Measurements from ENCODE around the gene KIF3B. TPM values are rescaled to one million over a fixed set of nuclear protein-coding genes. Genes with fewer than 3 reads are reported as not detected.

Gene KIF3B
- total and polyA plus RNA-seq, 2 of the 13 experiments (the other 11 are each of a cell fraction or from before 2014, with no cell fraction given): 23.6 to 28.8 TPM

DNA sequence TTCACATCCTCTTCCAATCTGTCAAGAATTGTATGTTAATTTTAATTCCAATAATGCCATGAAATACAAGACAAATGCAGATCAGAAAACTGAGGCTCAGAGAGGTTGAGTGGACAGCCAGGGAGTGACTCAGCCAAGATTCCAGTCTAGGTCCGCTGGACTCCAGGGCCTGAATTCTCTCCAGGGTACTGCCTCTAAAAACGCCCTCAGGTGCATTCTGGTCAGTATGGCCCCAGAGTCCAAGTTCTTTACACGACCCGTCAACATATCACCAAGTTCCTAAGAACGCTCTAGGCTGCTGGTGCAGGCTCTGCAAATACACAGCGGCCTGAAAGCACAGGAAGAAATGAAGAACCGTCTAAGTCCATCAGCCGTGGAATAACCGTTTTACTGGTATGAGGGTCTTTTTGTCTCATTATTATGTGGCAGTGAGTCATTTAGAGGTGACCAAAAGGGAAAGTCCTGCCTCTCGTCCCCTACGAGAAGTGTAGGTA is 80.0 kb downstream of the KIF3B start:
- in situ Hi-C loops (cut with HindIII; ENCODE audit: extremely low pct_ligation_motif_present, low pct_unique_long_range_greater_than_20kb): no loop called here
- DNase-seq (ENCODE audit: low spot score): peak; percentile 76
- Histone ChIP-seq H3K9ac (ENCODE audit: insufficient read depth, low read depth, low read length) (peak overlapping the region; percentile 82), H3K9me3 (ENCODE audit: low read length) (no peaks in the 10 kb centered on the region), H3K4me2 (ENCODE audit: low read depth, low read length) (peak overlapping the region; percentile 90), H3K4me1 (ENCODE audit: insufficient read depth, low read length) (peaks cover 64% of the 10 kb centered on the region), H4K20me1 (ENCODE audit: insufficient read depth, low read length) (peaks cover 36% of the 10 kb centered on the region), H3K79me2 (ENCODE audit: insufficient read depth, low read length) (peaks cover 40% of the 10 kb centered on the region), H3K27me3 (ENCODE audit: control insufficient read depth in 1 of 2, insufficient read depth in 2 of 2, low read length in 2 of 2) (no peaks in the 10 kb centered on the region; a peak in 1 of 5 replicates), H2AFZ (ENCODE audit: low read length) (peak overlapping the region; percentile 91), H3K27ac (ENCODE audit: extremely low read length, insufficient read depth, low read length) (peak overlapping the region; percentile 85), H3K36me3 (replicated peaks in 1 of 2; ENCODE audit: control insufficient read depth in 1 of 2, insufficient read depth in 2 of 2, low read length in 2 of 2) (no peaks in the 10 kb centered on the region), H3K4me3 (replicated peaks in 1 of 3; ENCODE audit: insufficient read depth in 1 of 3, low read depth in 2 of 3, low read length in 3 of 3) (peak overlapping the region; percentile 67 to 95 (median 89))
- FAIRE-seq: peak; percentile 36
- POLR2A ChIA-PET: interaction anchor here (0.7 to 5.3 kb wide), 20 partner anchors 10 to 165 kb away, joined by 3 to 36 read pairs (median 5); no protein-coding TSS in a partner anchor
- CTCF ChIA-PET (ENCODE audit: low intra/inter-chr PET ratio, low total read pairs): no interaction called here
- WGBS (ENCODE audit: low lambda C conversion rate): under 1% methylated on average over 11 of the region's 11 CpGs
- intact Hi-C loops (cut with micrococcal nuclease; ENCODE audit: unreplicated experiment): loop anchor here (5.0 kb wide), 2 partner anchors 80 to 125 kb away; partner anchors contain the start of gene KIF3B
- TSS peak; percentile 88 for BruUV-seq (replicated peaks)
- peak; percentile 40 for ATAC-seq
- TF ChIP-seq, protein P1, sequence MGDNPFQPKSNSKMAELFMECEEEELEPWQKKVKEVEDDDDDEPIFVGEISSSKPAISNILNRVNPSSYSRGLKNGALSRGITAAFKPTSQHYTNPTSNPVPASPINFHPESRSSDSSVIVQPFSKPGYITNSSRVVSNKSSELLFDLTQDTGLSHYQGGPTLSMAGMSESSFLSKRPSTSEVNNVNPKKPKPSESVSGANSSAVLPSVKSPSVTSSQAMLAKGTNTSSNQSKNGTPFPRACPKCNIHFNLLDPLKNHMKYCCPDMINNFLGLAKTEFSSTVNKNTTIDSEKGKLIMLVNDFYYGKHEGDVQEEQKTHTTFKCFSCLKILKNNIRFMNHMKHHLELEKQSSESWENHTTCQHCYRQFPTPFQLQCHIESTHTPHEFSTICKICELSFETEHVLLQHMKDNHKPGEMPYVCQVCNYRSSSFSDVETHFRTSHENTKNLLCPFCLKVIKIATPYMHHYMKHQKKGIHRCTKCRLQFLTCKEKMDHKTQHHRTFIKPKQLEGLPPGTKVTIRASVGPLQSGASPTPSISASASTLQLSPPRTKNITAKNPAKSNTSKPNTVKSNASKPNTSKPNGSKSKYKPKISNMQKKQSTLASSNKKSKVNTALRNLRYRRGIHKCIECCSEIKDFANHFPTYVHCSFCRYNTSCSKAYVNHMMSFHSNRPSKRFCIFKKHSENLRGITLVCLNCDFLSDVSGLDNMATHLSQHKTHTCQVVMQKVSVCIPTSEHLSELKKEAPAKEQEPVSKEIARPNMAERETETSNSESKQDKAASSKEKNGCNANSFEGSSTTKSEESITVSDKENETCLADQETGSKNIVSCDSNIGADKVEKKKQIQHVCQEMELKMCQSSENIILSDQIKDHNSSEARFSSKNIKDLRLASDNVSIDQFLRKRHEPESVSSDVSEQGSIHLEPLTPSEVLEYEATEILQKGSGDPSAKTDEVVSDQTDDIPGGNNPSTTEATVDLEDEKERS (CRISPR knock-in tag; IDR thresholded peaks at IDR 0.05): no peak
- TF ChIP-seq EEA1 (CRISPR knock-in tag; IDR thresholded peaks at IDR 0.05; ENCODE audit: borderline replicate concordance) (no peak), KDM1A (CRISPR knock-in tag; IDR thresholded peaks at IDR 0.05) (peak; percentile 37), ELF1 (CRISPR knock-in tag; IDR thresholded peaks at IDR 0.05) (no peak), RFX1 (IDR thresholded peaks at IDR 0.05) (no peak; the same call in 1 of the 2 replicates), ZNF768 (CRISPR knock-in tag; IDR thresholded peaks at IDR 0.05) (peak; percentile 95), ZNF326 (CRISPR knock-in tag; IDR thresholded peaks at IDR 0.05; ENCODE audit: borderline replicate concordance) (no peak), TEAD3 (CRISPR knock-in tag; optimal IDR thresholded peaks at IDR 0.05; ENCODE audit: borderline replicate concordance) (no peak), SOX13 (IDR thresholded peaks at IDR 0.05) (no peak), SOX13 (CRISPR knock-in tag; conservative IDR thresholded peaks at IDR 0.05 in 1 of 2, IDR thresholded peaks at IDR 0.05 in 1 of 2) (peak in 1 of 2 experiments; percentile 82; a peak in 1 of 4 replicates), DNMT3B (CRISPR knock-in tag; conservative IDR thresholded peaks at IDR 0.05) (0 out of 2 replicates have a peak, but pooled peaks have one; percentile 53), KLF6 (CRISPR knock-in tag; IDR thresholded peaks at IDR 0.05) (no peak), ZBTB21 (CRISPR knock-in tag; IDR thresholded peaks at IDR 0.05) (peak; percentile 11; the same call in 1 of the 2 replicates), ZNF644 (CRISPR knock-in tag; IDR thresholded peaks at IDR 0.05; ENCODE audit: low read depth) (0 out of 2 replicates have a peak, but pooled peaks have one; percentile 31), ZNF256 (CRISPR knock-in tag; conservative IDR thresholded peaks at IDR 0.05) (0 out of 2 replicates have a peak, but pooled peaks have one; percentile 85), ZFYVE20 (CRISPR knock-in tag; IDR thresholded peaks at IDR 0.05; ENCODE audit: borderline replicate concordance, low read depth) (no peak)
- TF ChIP-seq, protein P2, sequence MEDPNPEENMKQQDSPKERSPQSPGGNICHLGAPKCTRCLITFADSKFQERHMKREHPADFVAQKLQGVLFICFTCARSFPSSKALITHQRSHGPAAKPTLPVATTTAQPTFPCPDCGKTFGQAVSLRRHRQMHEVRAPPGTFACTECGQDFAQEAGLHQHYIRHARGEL (CRISPR knock-in tag; IDR thresholded peaks at IDR 0.05): 0 out of 2 replicates have a peak, but pooled peaks have one; percentile 75
- TF ChIP-seq, protein P3, sequence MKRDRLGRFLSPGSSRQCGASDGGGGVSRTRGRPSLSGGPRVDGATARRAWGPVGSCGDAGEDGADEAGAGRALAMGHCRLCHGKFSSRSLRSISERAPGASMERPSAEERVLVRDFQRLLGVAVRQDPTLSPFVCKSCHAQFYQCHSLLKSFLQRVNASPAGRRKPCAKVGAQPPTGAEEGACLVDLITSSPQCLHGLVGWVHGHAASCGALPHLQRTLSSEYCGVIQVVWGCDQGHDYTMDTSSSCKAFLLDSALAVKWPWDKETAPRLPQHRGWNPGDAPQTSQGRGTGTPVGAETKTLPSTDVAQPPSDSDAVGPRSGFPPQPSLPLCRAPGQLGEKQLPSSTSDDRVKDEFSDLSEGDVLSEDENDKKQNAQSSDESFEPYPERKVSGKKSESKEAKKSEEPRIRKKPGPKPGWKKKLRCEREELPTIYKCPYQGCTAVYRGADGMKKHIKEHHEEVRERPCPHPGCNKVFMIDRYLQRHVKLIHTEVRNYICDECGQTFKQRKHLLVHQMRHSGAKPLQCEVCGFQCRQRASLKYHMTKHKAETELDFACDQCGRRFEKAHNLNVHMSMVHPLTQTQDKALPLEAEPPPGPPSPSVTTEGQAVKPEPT (CRISPR knock-in tag; IDR thresholded peaks at IDR 0.05; ENCODE audit: low read depth): no peak; the same call in 1 of the 2 replicates
- TF ChIP-seq, protein P4, sequence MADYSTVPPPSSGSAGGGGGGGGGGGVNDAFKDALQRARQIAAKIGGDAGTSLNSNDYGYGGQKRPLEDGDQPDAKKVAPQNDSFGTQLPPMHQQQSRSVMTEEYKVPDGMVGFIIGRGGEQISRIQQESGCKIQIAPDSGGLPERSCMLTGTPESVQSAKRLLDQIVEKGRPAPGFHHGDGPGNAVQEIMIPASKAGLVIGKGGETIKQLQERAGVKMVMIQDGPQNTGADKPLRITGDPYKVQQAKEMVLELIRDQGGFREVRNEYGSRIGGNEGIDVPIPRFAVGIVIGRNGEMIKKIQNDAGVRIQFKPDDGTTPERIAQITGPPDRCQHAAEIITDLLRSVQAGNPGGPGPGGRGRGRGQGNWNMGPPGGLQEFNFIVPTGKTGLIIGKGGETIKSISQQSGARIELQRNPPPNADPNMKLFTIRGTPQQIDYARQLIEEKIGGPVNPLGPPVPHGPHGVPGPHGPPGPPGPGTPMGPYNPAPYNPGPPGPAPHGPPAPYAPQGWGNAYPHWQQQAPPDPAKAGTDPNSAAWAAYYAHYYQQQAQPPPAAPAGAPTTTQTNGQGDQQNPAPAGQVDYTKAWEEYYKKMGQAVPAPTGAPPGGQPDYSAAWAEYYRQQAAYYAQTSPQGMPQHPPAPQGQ (CRISPR knock-in tag; IDR thresholded peaks at IDR 0.05; ENCODE audit: borderline replicate concordance): no peak
